HL-60/S4 treated with retinoic acid at 250 ng/mL for 4 days and 3 days (cell line): Measurements from ENCODE around the gene MTNR1B.

Experiments
- in situ Hi-C: fragments of 300-500 bp; cut with MboI; formaldehyde crosslinking; loops from 2 replicates; pipeline ENCODE4 v1.7.0; 2022; ENCODE audit warnings: low sequenced_read_pairs

Gene MTNR1B

DNA sequence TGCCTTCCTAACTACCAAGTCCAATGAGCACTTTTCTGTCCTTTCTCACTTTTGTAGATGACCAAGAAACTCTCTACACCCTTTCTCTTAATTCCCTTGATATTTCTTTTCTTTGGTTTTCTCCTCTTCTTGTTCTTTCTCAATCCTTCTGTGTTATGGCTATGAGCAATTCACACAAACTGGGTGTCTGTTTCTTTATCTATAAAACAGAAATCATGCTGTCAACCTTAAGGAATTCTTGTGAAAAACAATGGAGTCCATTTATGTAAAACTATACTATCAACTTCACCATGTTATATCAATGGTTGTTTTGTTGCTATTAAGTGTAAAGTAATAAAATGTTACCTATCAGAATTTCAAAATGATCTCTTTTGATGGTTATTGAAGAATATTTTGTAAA lies 7.2 kb downstream of the MTNR1B start:
- in situ Hi-C loops, result no loop called here

DNA sequence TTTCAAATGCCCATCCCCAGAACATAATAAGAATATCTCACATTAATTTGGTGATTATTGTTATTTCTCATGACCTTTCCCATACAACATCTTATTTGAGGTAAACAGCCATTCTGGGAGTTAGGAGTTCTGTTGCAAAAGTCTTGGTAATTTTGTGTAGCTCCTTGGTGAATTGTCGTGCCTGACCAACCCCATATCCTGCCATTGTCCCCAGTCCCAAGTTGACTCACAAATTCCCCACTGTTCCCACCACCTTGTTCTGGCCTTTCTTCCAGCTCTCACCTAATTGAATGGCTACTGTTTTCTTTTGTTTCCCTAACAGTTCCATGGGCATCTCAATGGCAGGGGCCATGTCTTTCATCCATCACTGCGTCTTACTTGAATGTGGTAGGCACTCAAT lies 8.0 kb downstream of the MTNR1B start:
- in situ Hi-C loops, result no loop called here

DNA sequence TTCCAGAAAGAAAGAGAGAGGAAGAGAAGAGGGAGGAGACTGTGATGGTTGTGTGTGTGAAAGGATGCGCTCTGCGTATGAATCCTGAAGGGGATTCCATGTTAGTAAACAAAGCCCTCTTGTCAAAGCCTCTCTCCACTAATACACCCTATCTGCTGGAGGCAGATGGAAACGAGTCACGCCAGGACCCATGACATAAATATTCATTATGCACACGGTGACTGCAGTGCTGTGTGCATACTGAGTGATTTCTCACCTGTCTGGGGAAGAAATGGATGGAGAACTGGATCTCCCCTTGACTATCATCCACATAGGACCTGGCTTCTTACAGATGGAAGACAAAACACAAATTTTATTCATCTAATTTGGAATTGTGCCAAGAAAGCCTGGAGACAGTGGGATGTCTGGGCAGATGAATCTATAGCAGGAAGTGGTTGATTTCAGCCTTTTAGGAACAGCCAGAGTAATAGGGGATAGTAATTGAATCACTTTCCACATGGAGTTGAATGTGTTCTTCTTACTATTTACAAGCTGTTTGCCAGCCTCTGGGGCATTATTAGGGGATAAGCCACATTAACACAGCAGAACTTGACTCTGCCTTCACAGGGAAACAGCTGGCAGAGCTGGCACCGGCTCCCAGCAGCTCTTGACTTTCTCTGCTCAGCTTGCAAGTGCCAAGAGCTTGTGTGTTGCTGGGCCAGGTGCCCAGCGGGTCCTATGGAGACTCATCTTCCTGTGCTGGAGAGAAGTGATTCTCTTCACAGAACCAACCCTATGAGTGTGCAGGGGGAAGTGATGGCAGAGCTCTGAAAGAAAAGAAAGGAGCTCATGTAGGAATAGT lies 9.0 kb downstream of the MTNR1B start:
- in situ Hi-C loops, result no loop called here

DNA sequence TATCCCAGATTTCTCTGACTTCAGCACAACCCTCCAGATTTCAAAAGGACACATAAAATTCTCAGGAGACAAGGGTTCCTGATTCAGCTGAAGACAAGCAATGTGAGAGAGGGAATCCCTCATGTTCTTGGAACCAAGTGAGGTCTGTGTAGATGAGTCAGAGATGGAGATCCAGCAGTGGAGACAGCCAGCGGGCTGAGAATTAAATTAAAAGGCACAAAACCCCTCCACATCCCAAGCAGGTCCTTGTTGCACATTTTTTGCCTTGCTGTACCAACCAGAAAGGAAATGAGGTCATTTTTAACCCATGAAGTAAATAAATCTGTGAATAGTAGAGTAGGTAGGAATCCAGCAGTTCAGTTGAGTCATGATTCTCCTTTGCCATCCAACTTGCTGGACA lies 9.7 kb downstream of the MTNR1B start:
- in situ Hi-C loops, result no loop called here

DNA sequence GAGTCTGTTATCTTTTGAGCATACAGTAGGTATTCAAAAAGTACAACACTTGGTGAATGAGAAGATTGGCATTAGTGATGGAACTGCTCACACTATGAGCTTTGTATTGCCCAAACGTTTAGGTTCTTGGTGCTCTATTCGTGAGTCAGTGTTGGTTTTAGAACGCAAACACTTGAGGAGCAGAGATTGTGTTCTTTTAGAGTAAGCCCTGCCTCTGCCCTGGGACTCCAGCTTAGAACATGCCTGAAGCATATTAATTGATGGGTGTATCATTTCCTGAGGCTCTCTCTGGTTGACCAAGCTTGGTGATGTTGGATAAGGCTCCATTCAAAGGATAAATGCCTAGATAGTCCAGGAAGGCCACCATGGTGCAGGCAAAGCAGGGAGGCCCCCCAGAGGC lies 10.9 kb downstream of the MTNR1B start:
- in situ Hi-C loops, result no loop called here

- in situ Hi-C loops, result no loop called here
Measured at GRCh38 chr11:92981508-92982043, 12.1 kb downstream of the MTNR1B start.

- in situ Hi-C loops, result no loop called here
Measured at GRCh38 chr11:92986585-92986984, 17.1 kb downstream of the MTNR1B start.

GRCh38 chr11:92993004-92993403 lies 23.6 kb downstream of the MTNR1B start:
- in situ Hi-C loops, result no loop called here

DNA sequence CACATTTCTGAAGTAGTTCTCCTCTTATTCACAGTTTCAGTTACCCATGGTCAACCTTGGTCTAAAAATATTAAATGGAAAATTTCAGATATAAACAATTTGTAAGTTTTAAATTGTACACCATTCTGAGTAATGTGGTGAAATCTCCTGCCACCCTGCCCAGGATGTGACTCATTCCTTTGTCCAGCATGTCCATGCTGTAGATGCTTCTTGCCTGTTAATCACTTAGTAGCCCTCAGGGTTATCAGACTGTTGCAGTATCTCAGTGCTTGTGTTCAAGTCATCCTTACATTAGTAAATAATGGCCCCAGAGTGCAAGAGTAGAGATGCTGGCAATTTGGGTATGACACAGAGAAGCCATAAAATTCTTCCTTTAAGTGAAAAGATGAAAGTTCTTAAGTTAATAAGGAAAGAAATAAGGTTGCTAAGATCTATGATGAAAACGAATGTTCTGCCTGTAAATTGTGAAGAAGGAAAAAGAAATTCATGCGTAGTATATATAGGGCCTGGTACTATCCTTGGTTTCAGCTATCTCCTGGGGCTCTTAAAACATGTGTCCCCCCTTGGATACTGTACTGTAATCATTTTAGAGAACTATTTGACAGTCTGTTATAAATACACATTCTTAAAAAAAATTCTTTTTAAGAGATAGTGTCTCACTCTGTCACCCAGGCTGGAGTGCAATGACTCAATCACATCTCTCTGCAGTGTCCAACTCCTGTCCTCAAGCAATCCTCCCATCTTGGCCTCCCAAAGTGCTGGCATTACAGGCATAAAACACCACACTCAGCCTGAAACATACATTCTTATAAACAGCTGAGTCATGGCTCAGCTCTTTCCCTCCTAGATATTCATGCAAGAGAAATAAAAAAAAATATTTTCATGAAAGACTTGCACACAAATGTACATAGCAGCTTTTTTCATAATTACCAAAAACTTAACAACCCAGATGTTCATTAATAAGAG lies 31.3 kb downstream of the MTNR1B start:
- in situ Hi-C loops, result no loop called here

DNA sequence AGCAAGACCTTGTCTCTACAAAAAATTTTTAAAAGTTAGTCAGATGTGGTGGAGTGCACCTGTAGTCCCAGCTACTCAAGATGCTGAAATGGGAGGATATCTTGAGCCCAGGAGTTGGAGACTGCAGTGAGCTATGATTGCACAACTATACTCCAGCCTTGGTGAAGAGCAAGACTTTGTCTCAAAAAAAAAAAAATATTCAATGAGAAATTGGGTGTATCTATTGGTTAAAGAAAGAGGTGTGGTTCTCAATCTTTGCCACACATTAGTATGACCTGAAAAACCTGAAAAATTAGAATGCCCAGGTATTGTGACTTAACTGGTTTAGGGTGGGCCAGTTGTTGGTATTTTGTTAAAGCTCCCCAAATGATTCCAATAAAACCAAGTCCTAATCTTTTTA lies 32.4 kb downstream of the MTNR1B start:
- in situ Hi-C loops, result no loop called here

GRCh38 chr11:93002380-93002779 lies 32.9 kb downstream of the MTNR1B start:
- in situ Hi-C loops, result no loop called here

DNA sequence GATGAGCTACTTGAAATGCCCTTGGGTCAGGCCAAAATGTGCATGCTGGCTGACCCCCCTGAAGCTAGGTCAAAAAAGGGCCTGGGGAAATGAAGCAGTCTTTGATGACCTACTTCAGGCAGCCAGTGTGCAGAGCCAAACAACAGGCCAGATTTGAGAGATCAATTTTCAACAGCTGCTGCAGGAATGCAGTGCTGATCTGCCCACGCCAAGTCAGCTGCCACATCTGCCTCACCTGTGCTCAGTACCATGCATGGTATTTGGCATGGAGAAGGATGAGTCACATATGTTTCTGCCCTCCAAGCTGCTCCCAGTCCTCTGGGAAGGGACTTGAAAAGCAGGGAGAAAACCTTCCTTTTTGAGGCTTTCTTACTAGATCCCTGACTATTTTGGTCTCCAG lies 35.8 kb downstream of the MTNR1B start:
- in situ Hi-C loops, result no loop called here

DNA sequence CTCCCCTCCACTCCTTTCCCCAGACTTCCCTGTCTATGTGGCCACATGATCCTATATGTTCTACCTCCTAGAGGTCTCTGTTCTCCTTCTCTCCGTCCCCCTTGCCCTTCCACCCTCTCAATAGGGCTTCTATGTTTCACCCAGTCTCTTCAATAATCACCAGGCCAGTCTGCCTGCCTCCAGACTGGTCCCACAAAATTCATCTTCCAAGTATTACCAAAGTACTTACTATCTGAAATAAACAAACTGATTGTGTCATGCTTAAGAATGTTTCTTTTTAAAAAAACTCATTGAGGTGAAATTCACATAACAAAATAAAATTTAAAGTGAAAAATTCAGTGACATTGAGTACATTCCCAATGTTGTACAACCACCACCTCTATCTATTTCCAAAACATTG lies 44.2 kb downstream of the MTNR1B start:
- in situ Hi-C loops, result no loop called here

DNA sequence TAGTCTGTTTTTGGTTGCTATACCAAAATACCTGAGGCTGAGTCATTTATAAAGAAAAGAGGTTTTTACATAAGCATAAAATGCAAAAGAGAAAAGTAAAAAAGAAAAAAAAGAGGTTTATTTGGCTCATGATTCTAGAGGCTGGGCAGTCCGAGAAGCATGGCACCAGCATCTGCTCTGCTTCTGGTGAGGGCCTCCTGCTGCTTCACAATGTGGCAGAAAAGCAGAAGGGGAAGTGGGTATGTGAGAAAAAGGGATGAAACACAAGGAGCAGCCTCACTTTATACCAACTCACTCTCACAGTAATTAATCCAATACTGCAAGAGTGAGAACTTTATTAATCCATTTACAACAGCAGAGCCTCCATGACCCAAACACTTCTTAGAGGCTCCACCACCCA lies 47.1 kb downstream of the MTNR1B start:
- in situ Hi-C loops, result no loop called here

DNA sequence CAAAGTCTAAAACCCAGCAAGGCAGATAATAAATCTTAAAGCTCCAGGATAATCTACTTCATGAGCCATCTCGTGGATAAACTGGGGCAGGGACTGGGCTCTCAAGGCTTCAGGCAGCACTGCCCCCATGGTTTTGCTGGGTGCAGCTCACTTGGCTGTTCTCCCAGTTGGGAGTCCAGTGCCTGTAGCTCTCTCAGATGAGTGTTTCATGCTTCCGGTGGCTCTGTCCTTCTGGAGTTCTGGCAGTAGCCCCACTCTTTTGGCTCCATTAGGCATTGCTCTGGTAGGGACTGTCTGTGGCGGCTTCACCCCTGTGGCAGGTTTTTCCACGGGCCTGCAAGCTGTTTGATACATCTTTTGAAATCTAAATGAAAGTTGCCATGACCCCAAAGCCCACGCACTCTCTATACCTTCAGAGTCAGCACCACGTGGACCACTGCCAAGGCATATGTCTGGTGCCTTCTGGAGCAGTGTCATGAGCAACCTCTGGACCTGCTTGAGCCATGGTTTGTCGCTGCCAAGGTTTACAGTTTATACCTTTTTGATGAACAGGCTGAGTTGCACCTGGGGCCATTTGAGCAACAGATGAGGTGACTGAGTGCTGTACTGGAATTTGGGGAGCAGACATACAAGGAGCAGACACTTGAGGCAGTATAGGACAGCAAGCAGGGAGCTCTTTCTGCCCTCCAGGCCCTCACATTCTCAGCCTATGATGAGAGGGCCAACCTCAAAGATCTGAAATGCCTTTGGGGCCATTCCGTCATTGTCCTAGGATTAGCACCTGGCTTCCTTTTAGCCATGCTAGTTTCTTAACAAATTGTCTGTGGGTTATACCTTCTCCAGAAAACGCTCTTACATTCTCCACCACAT lies 48.6 kb downstream of the MTNR1B start:
- in situ Hi-C loops, result no loop called here

- in situ Hi-C loops, result no loop called here
Measured at GRCh38 chr11:93020248-93021046, 51.0 kb downstream of the MTNR1B start.

DNA sequence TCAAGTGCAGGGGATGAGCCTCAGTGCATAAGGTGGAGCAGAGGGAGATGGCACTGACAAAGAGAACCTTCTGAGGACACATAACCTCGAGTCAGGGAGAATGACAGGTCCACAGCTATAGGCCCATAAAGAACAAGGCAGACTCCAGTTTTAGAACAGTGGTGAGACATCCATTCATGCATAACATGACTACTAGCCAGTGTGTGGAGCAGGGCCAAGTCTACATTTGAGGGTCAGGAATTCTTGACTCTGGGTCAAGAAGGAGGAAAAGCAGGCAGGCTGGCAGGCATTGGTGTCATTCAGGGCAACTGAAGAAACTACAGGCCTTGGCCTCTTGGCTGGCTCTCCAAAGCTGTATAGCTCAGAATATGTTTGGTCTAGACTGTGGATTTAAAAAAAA lies 54.9 kb downstream of the MTNR1B start:
- in situ Hi-C loops, result no loop called here

DNA sequence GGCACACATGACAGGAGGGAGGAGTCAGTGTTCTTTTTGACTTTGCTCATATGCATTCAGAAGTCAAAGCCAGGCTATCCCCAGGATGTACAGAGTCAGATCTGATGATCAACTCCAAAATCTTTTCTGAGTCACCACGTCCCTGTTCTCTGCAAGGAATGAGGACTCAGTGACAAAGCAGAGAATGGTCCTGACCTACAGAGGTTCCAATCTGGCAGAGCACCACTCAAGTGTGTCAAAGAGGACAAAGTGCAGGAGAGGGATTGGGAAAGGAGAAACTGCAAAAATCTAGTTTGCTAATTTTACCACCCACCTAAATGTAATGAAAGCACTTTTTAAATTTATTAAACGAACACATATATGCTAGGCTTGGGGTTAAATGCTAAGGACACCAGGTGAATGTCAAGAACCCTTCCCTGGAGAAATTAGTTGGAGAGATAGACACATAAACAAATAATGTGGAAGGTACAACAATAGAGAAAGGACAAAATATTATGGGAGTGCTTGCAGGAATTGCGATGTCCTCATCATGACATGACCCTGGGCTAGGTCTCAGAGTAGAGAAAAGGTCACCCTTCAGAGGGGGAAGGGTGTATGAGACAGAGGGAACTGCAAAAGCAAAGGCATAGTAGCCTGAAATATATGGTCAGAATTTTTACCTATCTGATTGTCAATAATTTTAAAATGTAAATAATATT lies 56.3 kb downstream of the MTNR1B start:
- in situ Hi-C loops, result no loop called here

- in situ Hi-C loops, result no loop called here
Measured at GRCh38 chr11:93028960-93029522, 59.6 kb downstream of the MTNR1B start.
